HG02943 (cell line): ENCODE measurements around the gene DNAJC1.
A peak's percentile ranks its signal among the peaks of the same experiment; 100 is the strongest.

Source experiments
- ATAC-seq: cut with Tn5 transposase; IDR thresholded peaks from one replicate; pipeline ENCODE4 v1.9.1; 2021; ENCODE audit warnings: mild to moderate bottlenecking, low read depth, moderate library complexity; ENCODE audit not compliant: unreplicated experiment

DNAJC1 gene

GRCh38 chr10:22010539-22010938 lies 7.0 kb upstream of the DNAJC1 start:
- no peak for ATAC-seq

GRCh38 chr10:22006379-22006884 lies 2.9 kb upstream of the DNAJC1 start:
- no peak for ATAC-seq

DNA sequence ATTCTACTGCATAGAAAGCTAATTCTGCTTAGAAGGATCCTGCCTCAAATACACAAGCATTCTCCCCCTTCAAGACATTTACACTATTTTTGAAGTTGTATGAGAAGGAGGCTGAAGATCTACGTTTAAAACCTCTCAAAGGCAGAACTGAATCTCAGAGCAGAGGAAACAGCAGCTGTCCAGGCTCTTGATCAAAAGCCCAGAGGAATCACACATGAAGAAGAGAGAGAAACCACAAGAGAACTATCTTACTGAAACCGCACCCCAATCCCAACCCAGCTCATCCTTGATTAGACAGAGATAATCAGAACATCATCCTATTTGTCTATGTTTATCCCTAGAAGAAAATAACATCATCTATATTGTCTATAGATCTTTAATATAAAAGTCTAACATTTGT lies 2.2 kb upstream of the DNAJC1 start:
- ATAC-seq: no peak

- ATAC-seq: no peak
Observed at GRCh38 chr10:22003964-22004281, 393 bp upstream of the DNAJC1 start.

GRCh38 chr10:22002591-22003176 lies 846 bp downstream of the DNAJC1 start:
- peak; percentile 25 for ATAC-seq

GRCh38 chr10:21995557-21995956 lies 8.0 kb downstream of the DNAJC1 start:
- ATAC-seq: no peak

GRCh38 chr10:21993360-21994001 lies 10.0 kb downstream of the DNAJC1 start:
- ATAC-seq: no peak

GRCh38 chr10:21991785-21992184 lies 11.7 kb downstream of the DNAJC1 start:
- no peak for ATAC-seq

DNA sequence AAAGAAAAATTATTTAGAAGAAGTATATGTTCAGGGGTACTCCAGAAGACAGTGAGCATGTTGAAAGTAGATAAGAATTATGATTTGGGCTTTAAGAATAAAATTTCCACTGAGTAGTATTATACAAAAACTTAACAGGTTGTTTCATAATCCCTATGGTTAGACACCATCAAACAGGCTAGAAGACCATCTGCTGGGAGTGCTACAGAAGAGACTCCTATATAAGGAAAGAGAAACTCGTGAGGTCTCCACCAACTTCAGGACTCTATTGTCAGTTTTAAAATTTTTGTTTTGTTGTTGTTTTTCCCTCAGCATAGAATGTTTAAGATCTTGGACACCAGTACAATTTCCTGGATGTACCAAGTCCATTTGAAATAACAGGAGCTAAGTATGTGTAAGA lies 13.1 kb downstream of the DNAJC1 start:
- ATAC-seq: no peak

- ATAC-seq: peak; percentile 67
Observed at GRCh38 chr10:21989453-21990154, 13.9 kb downstream of the DNAJC1 start.

DNA sequence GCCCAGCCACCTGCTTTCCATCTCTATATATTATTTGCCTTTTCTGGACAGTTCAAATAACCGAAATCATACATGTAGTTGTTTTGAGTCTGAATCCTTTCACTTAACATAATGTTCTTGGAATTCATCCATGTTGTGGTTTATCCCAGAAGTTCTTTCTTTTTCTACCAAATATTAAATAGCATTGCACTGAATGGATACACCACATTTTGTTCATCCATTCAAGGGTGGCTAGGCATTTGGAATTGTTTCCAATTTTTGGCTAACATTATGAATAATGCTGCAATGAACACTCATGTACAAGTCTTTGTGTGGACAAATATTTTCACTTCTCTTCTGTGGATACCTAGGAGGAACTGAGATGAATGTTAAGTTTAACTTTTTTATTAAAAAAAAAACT lies 18.0 kb downstream of the DNAJC1 start:
- no peak for ATAC-seq

- no peak for ATAC-seq
Observed at GRCh38 chr10:21981118-21981517, 22.4 kb downstream of the DNAJC1 start.

GRCh38 chr10:21980691-21981090 lies 22.8 kb downstream of the DNAJC1 start:
- no peak for ATAC-seq

DNA sequence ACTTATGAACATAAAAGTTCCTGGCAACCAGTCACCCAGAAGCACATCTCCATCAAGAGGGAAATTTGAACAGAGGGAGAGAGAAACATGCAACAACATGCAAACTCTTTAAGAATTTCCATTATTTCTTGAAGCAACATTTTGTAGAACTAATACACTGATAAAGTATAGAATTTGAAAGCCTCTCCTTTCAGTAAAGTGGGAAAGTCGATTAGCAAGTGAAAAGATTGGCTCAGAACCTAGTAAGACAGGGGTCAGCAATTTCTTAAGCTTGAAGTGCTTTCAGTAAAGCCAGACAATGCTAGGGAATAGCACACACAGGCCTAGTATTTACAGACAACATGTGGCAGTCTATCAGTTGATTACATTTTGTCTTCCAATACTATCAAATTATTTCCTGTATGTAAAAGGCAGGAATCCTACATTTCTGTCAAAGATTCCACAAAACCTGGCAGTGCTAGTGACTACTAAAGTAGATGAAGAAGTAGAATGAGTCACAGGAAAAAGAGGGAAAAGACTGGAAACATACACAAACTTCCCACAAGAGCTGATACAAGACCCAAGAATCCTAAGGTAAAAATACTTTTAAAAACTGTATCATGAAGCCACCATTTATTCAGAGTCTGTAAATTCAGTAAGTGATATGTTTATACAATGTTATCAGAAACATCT lies 25.2 kb downstream of the DNAJC1 start:
- no peak for ATAC-seq

GRCh38 chr10:21976739-21977138 lies 26.8 kb downstream of the DNAJC1 start:
- ATAC-seq: no peak

DNA sequence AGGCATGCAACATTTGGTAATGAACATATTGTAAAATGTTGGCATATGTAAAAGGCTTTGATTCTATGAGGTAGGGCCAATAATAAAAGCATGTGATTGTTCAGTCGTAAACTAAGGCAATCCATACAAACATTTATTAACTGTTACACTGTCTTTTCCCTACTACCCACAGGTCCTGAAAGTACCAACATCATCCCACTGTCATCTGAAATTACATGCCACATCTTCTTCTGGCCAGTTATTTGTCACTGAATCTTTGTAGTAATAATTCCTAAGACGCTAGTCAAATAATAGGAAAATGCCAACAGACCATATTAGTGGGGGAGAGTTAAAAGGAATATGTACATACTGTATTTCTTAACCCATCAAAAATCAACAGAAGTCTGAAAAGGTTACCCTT lies 27.2 kb downstream of the DNAJC1 start:
- no peak for ATAC-seq

DNA sequence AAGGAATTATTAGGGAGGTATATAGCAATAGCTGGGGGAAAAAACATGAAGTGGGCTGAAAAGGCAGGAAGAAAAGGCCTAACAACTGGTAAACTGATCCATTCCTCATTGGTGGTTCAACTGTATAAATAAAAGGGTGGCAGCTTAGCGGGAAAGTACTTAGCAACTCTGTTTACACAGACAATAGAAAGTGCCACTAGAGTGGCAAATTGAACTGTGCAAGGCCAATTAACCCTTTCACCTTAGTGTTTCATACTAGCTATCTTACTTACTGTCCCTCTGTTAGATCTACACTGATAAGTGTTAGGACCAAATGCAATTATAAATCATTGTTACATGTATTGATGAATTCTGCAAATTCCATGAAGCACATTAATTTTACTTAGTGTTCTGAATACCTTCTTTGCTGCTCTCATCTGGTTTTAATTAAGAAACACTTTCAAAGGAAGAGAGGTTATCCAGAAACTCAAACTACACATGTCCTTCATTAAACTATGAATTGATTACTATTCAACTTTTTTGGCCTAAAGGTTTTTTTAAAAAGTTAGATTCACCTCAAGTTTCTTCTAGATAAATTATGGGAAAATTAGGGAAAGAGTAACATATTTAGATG lies 28.0 kb downstream of the DNAJC1 start:
- no peak for ATAC-seq

DNA sequence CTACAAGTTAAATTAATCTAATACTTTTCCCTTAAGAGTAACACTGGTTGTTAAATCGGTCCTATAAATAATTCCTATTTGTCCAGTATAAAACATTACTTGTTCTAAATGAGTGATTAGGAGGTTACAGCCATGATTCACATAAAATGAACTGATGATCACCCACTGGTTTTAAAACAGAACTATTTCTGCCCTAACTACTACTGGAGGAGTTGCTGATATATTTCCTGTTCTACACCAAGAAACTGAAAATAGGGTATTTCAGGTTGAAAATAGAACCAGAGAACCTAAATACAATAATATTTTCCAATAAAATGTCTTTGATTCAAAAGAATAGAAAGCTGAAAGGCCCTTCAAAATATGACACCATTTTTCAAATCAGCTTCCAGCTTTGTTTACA lies 30.9 kb downstream of the DNAJC1 start:
- ATAC-seq: no peak

- ATAC-seq: no peak
Observed at GRCh38 chr10:21969326-21970287, 33.9 kb downstream of the DNAJC1 start.
